GM12892 (cell line): ENCODE data around the gene PPM1L.

Experiments used
- DNase-seq: peaks from one replicate; pipeline ENCODE4 v3.0.0; 2011; ENCODE audit not compliant: insufficient read length
- FAIRE-seq: peaks from 2 replicates; lab custom pipeline; 2011; peaks lifted over from hg19 to GRCh38; lab: Jason Lieb, UNC
- POLR2A ChIP-seq: IDR thresholded peaks from 2 replicates; pipeline ENCODE4 v1.6.1; 2011; ENCODE audit warnings: low read depth, low read length, control low read depth
- POLR2AphosphoS5 ChIP-seq: IDR thresholded peaks from 2 replicates; pipeline ENCODE4 v1.6.1; 2011; ENCODE audit warnings: low read depth, low read length, control low read depth
- TAF1 ChIP-seq: IDR thresholded peaks from 2 replicates; pipeline ENCODE4 v1.6.1; 2011; ENCODE audit warnings: low read depth, mild to moderate bottlenecking, control low read depth, low read length, borderline replicate concordance

Gene PPM1L

GRCh38 chr3:160747422-160747821 lies 8.6 kb upstream of the PPM1L start:
- no peak for FAIRE-seq
- TF ChIP-seq POLR2AphosphoS5, result no peak
- no peak for TF ChIP-seq TAF1
- no peak for TF ChIP-seq POLR2A
- DNase-seq, result no peak

DNA sequence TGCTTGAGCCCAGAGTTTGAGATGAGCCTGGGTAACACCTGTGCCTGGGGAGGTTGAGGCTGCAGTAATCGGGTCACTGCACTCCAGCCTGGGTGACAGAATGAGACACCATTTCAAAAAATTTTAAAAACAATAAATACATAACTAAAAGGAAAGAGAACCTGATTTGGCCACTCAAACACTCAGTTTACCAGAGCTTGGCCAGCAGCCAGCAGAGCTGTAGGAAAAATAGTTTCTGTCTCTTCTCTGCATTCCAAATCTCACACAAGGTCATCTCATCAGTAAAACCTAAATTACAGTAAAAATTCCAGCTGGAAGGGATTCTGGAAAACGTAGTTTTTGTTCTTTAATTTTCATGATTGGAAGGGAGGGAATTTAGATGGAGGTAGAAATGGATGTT lies 7.8 kb upstream of the PPM1L start:
- FAIRE-seq (no peak), DNase-seq (no peak)
- TF ChIP-seq POLR2AphosphoS5 (no peak), TAF1 (no peak), POLR2A (no peak)

DNA sequence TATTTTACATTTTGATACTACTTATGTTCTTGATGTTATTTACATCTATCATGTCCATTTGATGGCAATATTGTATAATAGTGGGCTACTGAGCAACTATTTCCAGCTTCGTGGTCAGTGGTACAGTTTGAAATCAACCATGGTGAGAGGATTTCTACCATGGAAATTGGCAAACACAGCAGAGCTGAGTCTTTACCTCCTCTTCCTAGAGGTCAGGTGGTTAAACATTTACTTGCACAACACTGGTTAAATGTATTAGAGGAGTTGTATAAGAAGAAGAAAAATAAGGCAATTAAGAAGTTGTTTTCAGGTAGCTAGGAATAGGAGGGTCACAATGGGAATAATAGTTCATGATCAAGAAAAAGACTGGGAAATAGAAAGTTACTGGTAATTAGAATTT lies 7.2 kb upstream of the PPM1L start:
- no peak for DNase-seq
- no peak for FAIRE-seq
- no peak for TF ChIP-seq TAF1
- no peak for TF ChIP-seq POLR2AphosphoS5
- no peak for TF ChIP-seq POLR2A

GRCh38 chr3:160753953-160754352 lies 2.1 kb upstream of the PPM1L start:
- no peak for FAIRE-seq
- no peak for DNase-seq
- TF ChIP-seq POLR2A, result no peak
- no peak for TF ChIP-seq POLR2AphosphoS5
- no peak for TF ChIP-seq TAF1

DNA sequence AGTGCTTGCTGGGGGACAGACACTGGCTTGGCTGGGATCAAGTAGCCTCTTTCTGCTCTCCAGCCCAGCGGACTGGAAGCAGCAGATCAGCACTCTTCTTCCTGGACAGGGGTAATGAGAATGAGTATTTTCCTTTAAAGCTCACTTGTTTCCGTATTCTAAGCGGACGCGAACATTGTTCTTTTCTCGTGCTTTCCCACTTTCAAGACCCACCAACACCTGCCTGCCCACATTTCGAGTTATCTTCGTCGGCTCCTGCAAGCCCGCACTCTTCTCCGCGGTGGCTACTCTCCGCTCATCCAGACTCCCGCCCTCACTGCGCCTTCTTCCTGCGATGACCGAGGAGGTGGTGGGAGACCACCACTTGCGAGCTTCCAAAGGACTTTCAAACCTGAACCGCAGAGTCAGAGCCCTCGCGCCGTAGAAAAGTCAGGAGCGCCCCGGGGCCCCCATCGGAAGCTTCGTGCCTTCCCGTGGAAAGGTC lies 1.6 kb upstream of the PPM1L start:
- TF ChIP-seq TAF1 (no peak), POLR2A (no peak), POLR2AphosphoS5 (no peak)
- no peak for FAIRE-seq
- DNase-seq, result no peak

DNA sequence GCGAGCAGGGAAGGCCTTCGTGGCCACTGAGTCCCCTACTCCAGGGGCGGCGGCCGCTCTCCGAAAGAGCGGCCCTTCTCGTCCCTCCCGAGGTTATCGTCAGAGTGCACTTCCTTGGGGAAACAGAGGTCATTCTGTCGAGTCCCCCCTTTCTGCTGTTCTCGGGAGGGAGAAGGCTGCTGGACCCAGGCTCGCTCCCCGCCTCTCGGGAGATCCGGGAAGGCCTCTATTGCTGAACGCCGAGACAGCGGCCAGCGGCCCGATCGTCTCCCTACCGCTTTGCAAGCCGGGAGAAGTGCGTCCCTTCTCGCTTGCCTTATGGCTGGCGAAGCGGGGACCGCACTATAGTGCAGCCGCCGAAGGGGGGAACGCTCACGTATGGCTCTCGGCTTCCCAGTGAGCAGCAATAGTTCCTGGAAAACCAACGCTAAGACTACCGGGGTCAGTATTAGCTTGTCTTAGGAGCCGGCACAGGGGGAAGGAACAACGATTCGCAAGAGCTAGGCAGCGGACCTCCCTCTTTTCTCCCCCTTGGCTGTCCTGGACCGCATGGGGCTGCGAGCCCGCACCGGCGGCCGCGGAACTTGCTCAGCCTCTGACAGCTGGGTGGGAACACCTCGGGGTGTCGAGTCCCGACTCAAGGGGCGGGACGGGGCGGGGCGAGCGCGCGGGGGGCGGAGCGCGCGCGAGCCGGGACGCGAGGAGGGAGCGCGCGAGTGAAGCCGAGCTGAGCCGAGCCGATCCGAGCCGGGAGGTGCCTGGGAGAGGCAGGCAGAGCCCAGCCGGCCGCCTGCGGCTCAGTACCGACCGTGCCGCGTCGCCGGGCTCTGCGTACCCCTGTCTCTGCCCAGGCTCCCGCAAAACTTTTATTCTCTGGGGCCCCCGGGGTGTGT lies 930 bp upstream of the PPM1L start:
- peak; percentile 93 for FAIRE-seq
- peak; percentile 69 for DNase-seq
- TF ChIP-seq TAF1 (no peak), POLR2AphosphoS5 (no peak), POLR2A (no peak; the same call in 1 of the 2 replicates)

DNA sequence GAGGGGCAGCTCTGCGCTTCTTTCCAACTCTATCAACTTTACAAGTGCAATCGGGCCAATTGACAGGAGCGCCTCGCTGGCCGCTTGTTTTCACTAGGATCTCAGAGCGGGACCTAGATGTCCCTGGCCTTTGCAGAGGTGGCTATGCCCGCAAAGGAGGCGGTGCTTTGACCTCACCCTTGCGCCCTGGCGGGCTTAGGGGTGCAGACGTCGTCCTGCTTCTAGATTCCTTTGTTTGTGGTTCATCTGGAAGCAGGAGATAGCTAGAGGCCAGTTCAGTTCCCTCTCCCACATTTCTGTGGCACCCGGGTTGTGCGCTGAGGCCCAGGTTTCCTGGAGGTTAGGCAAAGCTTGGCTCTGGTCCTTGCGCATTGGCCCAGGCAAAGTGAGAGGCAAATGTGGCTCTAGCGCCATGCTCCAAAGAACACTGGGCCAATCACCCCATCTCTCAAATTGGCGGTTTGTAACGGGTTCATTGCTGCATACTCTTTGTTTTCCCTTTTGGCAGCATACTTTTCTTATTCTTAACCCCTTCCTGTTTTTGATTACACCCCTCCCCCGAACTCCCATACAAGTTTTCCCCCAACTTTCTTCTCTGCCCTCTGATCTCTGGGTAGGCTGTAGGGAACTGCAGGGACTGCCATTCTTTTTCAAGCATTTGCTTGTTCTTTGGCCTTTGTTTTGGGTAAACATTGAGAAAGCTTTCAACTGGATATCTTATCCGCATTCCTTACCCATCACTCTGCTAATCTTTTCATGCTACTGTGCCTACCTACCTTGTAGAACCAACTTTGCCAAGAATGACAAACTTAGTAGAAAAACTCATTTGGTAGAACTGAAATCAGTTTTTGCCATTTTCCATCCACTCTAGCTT lies 1.4 kb downstream of the PPM1L start:
- TF ChIP-seq POLR2AphosphoS5, result no peak
- no peak for TF ChIP-seq TAF1
- TF ChIP-seq POLR2A, result no peak
- DNase-seq, result no peak
- FAIRE-seq, result no peak

DNA sequence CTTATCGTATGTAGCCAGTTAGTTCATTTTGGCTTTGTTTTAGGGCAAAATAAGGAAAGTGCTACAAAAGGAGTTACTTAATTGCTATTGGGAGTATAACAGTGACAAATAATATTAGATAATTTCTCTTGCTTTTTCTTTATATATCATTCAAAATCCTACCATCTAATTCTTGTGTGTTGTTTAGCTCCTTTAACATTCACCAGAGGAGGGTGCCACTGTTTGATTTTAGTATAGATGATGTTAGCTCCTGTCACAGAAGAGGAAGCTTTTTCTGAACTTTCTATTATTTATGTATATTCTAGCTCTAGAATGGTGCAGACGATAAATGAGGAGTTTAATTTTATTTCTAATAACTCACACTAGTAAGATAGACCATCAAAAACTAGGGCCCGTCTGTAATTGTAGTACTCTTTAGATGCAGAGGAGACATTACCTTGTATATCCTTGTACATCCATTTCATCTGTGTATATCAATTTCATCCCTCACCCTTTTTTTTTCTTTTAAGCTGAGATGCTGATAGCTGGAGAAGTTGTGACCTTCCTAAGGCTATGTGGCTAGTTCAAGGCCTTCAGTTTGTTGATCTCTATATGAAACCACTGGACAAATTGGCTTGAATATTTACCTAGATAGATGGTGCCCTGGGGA lies 3.0 kb downstream of the PPM1L start:
- TF ChIP-seq POLR2AphosphoS5, result no peak
- TF ChIP-seq TAF1, result no peak
- no peak for TF ChIP-seq POLR2A
- no peak for DNase-seq
- no peak for FAIRE-seq

- TF ChIP-seq POLR2A, result no peak
- TF ChIP-seq TAF1, result no peak
- TF ChIP-seq POLR2AphosphoS5, result no peak
- no peak for FAIRE-seq
- DNase-seq, result no peak
Observed at GRCh38 chr3:160763073-160763472, 7.0 kb downstream of the PPM1L start.

GRCh38 chr3:160765211-160765610 lies 9.2 kb downstream of the PPM1L start:
- DNase-seq, result no peak
- FAIRE-seq, result no peak
- no peak for TF ChIP-seq POLR2A

- DNase-seq (no peak), FAIRE-seq (no peak)
- TF ChIP-seq POLR2AphosphoS5 (no peak), POLR2A (no peak), TAF1 (no peak)
Observed at GRCh38 chr3:160768031-160768430, 12.0 kb downstream of the PPM1L start.
